CD14-positive monocyte (primary cell): ENCODE measurements around the gene MCF2L2. TPM values are rescaled to one million over a fixed set of nuclear protein-coding genes. Genes with fewer than 3 reads are reported as not detected.

ENCODE experiments used
- DNase-seq, 3 donors: peaks; one replicate each; pipeline ENCODE4 v3.0.0-alpha.2; 2011 to 2022
- H2AFZ ChIP-seq: 2 replicates; pipeline ENCODE4 v1.6.0; 2012; ENCODE audit warnings: mild to moderate bottlenecking, low read depth, low read length, inconsistent platforms; ENCODE audit not compliant: insufficient read depth, poor library complexity, severe bottlenecking
- H3K27ac ChIP-seq, 2 donors: 1 replicate in 1 of 2; 2 replicates in 1 of 2; pipeline ENCODE4 v1.5.1; 2012 to 2013; ENCODE audit warnings: low read length in 2 of 2, control low read depth in 1 of 2, inconsistent platforms in 1 of 2, low read depth in 1 of 2, mild to moderate bottlenecking in 1 of 2
- H3K27me3 ChIP-seq, 2 donors: one replicate each; pipeline versions ENCODE4 v1.6.0 to v1.6.1; 2011 to 2013; ENCODE audit warnings: low read length in 2 of 2; ENCODE audit not compliant: control insufficient read depth in 2 of 2, insufficient read depth in 2 of 2
- H3K36me3 ChIP-seq, 2 donors: replicated peaks in 1 of 2; 1 replicate in 1 of 2; 2 replicates in 1 of 2; pipeline versions ENCODE4 v1.5.1 to v1.6.1; 2012 to 2013; ENCODE audit warnings: low read length in 2 of 2, control low read depth in 1 of 2, inconsistent platforms in 1 of 2, mild to moderate bottlenecking in 1 of 2; ENCODE audit not compliant: insufficient read depth in 2 of 2, control insufficient read depth in 1 of 2
- H3K4me1 ChIP-seq, 2 donors: 1 replicate in 1 of 2; 2 replicates in 1 of 2; pipeline versions ENCODE4 v1.5.1 to v1.6.1; 2012 to 2013; ENCODE audit warnings: low read length in 2 of 2, control low read depth in 1 of 2, inconsistent platforms in 1 of 2, mild to moderate bottlenecking in 1 of 2, moderate library complexity in 1 of 2; ENCODE audit not compliant: insufficient read depth in 2 of 2, control insufficient read depth in 1 of 2
- H3K4me2 ChIP-seq: replicated peaks from 2 replicates; pipeline ENCODE3; 2012; ENCODE audit warnings: low read length, moderate library complexity, mild to moderate bottlenecking; ENCODE audit not compliant: poor library complexity, severe bottlenecking; ENCODE audit errors: extremely low read depth
- H3K4me3 ChIP-seq, 3 experiments: fragments of 200-600 bp in 1 of 3; sonication (generic) in 1 of 3; replicated peaks in 1 of 3; 1 replicate in 2 of 3; 2 replicates in 1 of 3; pipeline ENCODE4 v1.5.1; 2011 to 2013; ENCODE audit warnings: low read length in 3 of 3, mild to moderate bottlenecking in 3 of 3, control low read depth in 2 of 3, low read depth in 2 of 3, inconsistent platforms in 1 of 3, moderate library complexity in 1 of 3
- H3K79me2 ChIP-seq: 2 replicates; pipeline ENCODE4 v1.6.0; 2012; ENCODE audit warnings: mild to moderate bottlenecking, control low read depth, inconsistent platforms, low read length, moderate library complexity; ENCODE audit not compliant: insufficient read depth
- H3K9ac ChIP-seq: 2 replicates; pipeline ENCODE4 v1.6.0; 2017; ENCODE audit warnings: low read length, mild to moderate bottlenecking; ENCODE audit not compliant: insufficient read depth, poor library complexity, severe bottlenecking
- H3K9me3 ChIP-seq, 2 donors: replicated peaks in 1 of 2; 1 replicate in 1 of 2; 2 replicates in 1 of 2; pipeline versions ENCODE4 v1.5.1 to v1.6.1; 2012 to 2013; ENCODE audit warnings: low read length in 2 of 2, control low read depth in 1 of 2; ENCODE audit not compliant: control insufficient read depth in 1 of 2, insufficient read depth in 1 of 2
- H4K20me1 ChIP-seq: 2 replicates; pipeline ENCODE4 v1.6.0; 2012; ENCODE audit warnings: mild to moderate bottlenecking, low read length, control low read depth, moderate library complexity; ENCODE audit not compliant: insufficient read depth
- H3K27ac Mint-ChIP-seq, 7 donors: one replicate each; pipeline ENCODE4 v1.8.0; 2020; ENCODE audit warnings: mild to moderate bottlenecking in 7 of 7, mixed read lengths in 7 of 7, moderate library complexity in 6 of 7, inconsistent platforms in 2 of 7
- H3K27me3 Mint-ChIP-seq, 3 donors: one replicate each; pipeline ENCODE4 v1.8.0; 2021 to 2022; ENCODE audit warnings: low read depth in 3 of 3, mild to moderate bottlenecking in 3 of 3, mixed read lengths in 3 of 3, moderate library complexity in 3 of 3, inconsistent platforms in 1 of 3
- H3K36me3 Mint-ChIP-seq, 2 donors: one replicate each; pipeline ENCODE4 v1.8.0; 2020; ENCODE audit warnings: mixed read lengths in 2 of 2, inconsistent platforms in 1 of 2, mild to moderate bottlenecking in 1 of 2
- H3K4me1 Mint-ChIP-seq: one replicate; pipeline ENCODE4 v1.8.0; 2020; ENCODE audit warnings: mild to moderate bottlenecking, mixed read lengths
- H3K4me3 Mint-ChIP-seq, 2 donors: one replicate each; pipeline ENCODE4 v1.8.0; 2020; ENCODE audit warnings: mild to moderate bottlenecking in 2 of 2, mixed read lengths in 2 of 2, moderate library complexity in 1 of 2
- H3K9me3 Mint-ChIP-seq, 7 donors: one replicate each; pipeline ENCODE4 v1.8.0; 2020 to 2022; ENCODE audit warnings: mixed read lengths in 7 of 7, mild to moderate bottlenecking in 6 of 7, moderate library complexity in 6 of 7, inconsistent platforms in 2 of 7
- WGBS: methylation state at CpG from one replicate; pipeline ENCODE4 v1.1.5; 2013; ENCODE audit warnings: missing lambda C conversion rate; ENCODE audit not compliant: insufficient coverage; 5-methylcytosine and 5-hydroxymethylcytosine counted together
- intact Hi-C, 2 donors: fragments of 100-400 bp; cut with micrococcal nuclease; formaldehyde crosslinking; loops; one replicate each; pipeline versions ENCODE4 v1.15.0 to v1.15.1; 2023
- polyA plus RNA-seq, 3 donors: library from polyadenylated mRNA; depleted of rRNA in 1 of 3; unstranded in 2 of 3; stranded (reverse) in 1 of 3; fragments of 300-500 nt in 2 of 3; fragments of >200 nt in 1 of 3; fragmentation: Illumina TruSeq in 2 of 3; gene quantifications; 1 replicate in 2 of 3; 2 replicates in 1 of 3; pipeline ENCODE4 v1.2.3, GENCODE V29; 2012 to 2021
- TF ChIP-seq, protein P1 (sequence below): fragments of 200-600 bp; IDR thresholded peaks from one replicate; pipeline ENCODE4 v1.8.0; 2022; ENCODE audit warnings: antibody characterized with exemption, mild to moderate bottlenecking

MCF2L2 gene
- polyA plus RNA-seq, 3 donors = 0.01 to 0.13 TPM; not detected in 1

DNA sequence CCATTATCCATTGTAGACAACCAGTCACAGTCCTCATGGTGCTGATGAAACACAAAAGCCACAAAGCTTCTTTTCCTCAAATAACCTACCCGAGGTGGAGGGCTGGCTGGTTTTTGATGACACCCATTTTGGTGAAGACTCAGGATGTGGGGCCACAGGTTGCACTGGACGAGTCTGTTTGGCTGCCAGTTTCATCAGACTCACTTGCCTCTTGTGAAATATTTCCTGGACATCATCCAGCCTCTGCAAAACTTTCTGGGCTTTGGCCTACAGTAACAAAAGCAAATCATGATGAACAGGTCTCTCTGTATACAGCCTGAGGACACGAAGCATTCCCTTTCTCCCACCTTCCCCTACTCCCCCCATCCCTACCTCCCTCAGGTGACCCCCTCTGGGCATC, 133.2 kb downstream of the MCF2L2 start:
- Mint-ChIP-seq H3K36me3 (no peaks in the 10 kb centered on the region), H3K27me3 (no peaks in the 10 kb centered on the region), H3K27ac (peak overlapping the region; percentile 66 to 92 (median 80)), H3K9me3 (peaks cover 0 to 8% (median 1%) of the 10 kb centered on the region in 7 donors), H3K4me3 (no peak overlapping the region), H3K4me1 (peaks cover 41% of the 10 kb centered on the region)
- Histone ChIP-seq H3K9me3 (no peaks in the 10 kb centered on the region), H3K4me2 (peak overlapping the region; percentile 19), H3K79me2 (no peaks in the 10 kb centered on the region), H2AFZ (no peak overlapping the region), H3K27me3 (no peaks in the 10 kb centered on the region), H3K36me3 (no peaks in the 10 kb centered on the region), H3K27ac (peak overlapping the region; percentile 2 to 23), H3K9ac (no peak overlapping the region), H3K4me3 (no peak overlapping the region), H3K4me1 (peaks cover 37 to 43% of the 10 kb centered on the region in 2 donors), H4K20me1 (no peaks in the 10 kb centered on the region)
- intact Hi-C loops = loop anchor here (5.0 to 10.0 kb wide), 2 partner anchors 38 to 90 kb away; no protein-coding TSS in a partner anchor
- peak; percentile 74 to 85 (median 80) for DNase-seq
- WGBS = 3% methylated on average over 3 of the region's 3 CpGs
- TF ChIP-seq, protein P1, sequence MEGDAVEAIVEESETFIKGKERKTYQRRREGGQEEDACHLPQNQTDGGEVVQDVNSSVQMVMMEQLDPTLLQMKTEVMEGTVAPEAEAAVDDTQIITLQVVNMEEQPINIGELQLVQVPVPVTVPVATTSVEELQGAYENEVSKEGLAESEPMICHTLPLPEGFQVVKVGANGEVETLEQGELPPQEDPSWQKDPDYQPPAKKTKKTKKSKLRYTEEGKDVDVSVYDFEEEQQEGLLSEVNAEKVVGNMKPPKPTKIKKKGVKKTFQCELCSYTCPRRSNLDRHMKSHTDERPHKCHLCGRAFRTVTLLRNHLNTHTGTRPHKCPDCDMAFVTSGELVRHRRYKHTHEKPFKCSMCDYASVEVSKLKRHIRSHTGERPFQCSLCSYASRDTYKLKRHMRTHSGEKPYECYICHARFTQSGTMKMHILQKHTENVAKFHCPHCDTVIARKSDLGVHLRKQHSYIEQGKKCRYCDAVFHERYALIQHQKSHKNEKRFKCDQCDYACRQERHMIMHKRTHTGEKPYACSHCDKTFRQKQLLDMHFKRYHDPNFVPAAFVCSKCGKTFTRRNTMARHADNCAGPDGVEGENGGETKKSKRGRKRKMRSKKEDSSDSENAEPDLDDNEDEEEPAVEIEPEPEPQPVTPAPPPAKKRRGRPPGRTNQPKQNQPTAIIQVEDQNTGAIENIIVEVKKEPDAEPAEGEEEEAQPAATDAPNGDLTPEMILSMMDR = no peak

DNA sequence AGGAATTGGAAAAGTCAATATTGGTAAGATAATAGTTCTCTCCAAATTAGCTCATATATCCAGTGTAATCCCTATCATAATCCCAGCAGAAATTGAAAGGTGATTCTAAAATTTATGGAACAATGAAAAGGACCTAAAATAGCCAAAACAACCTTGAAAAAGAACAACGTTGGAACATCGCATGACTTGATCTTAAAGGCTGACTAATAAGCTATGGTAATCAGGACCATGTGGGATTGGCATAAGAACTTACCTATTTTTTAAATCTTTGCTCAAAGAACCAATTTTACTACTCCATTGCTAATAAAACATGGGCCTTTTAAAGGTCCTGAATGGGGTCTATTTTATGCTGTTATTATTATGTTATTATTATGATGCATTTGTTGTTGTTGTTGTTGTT, 134.5 kb downstream of the MCF2L2 start:
- H3K9me3 ChIP-seq = no peaks in the 10 kb centered on the region
- H3K27ac Mint-ChIP-seq = no peak overlapping the region
- H3K79me2 ChIP-seq = no peaks in the 10 kb centered on the region
- H3K36me3 Mint-ChIP-seq = no peaks in the 10 kb centered on the region
- no peak overlapping the region for H3K9ac ChIP-seq
- peaks cover 33 to 37% of the 10 kb centered on the region in 2 donors for H3K4me1 ChIP-seq
- no peak overlapping the region for H3K4me2 ChIP-seq
- no peaks in the 10 kb centered on the region for H3K36me3 ChIP-seq
- TF ChIP-seq, protein P1 = no peak
- no peaks in the 10 kb centered on the region for H3K27me3 ChIP-seq
- peaks cover 0 to 1% (median 0%) of the 10 kb centered on the region in 3 donors for H3K27me3 Mint-ChIP-seq
- no peak overlapping the region for H3K4me3 ChIP-seq
- peaks cover 34% of the 10 kb centered on the region for H3K4me1 Mint-ChIP-seq
- no peak overlapping the region for H2AFZ ChIP-seq
- peaks cover 0 to 8% (median 1%) of the 10 kb centered on the region in 7 donors for H3K9me3 Mint-ChIP-seq
- WGBS = 100% methylated on average over 2 of the region's 2 CpGs
- H3K27ac ChIP-seq = no peak overlapping the region
- intact Hi-C loops = loop anchor here in 1 of 2 donors (10.0 kb wide), 1 partner anchor 91 kb away; no protein-coding TSS in a partner anchor
- no peaks in the 10 kb centered on the region for H4K20me1 ChIP-seq
- no peak for DNase-seq
- H3K4me3 Mint-ChIP-seq = no peak overlapping the region
